HepG2 (cell line): ENCODE measurements around the gene PKP4. TPM values are rescaled to one million over a fixed set of nuclear protein-coding genes. Genes with fewer than 3 reads are reported as not detected.

ENCODE experiments used
- ATAC-seq: fragments of 200-7000 bp; cut with Tn5 transposase; 3 replicates; pipeline ENCODE4 v1.9.1; 2020; ENCODE audit warnings: mild to moderate bottlenecking, moderate library complexity
- BruUV-seq: library from RNA; stranded (reverse); fragments of 400-500 nt; replicated peaks from 2 replicates; lab custom pipeline; 2021; lab: Mats Ljungman, UMichigan
- CTCF ChIA-PET: fragments of 300-600 bp; formaldehyde crosslinking; extraction: SDS; loops from one replicate; lab custom pipeline; 2021; ENCODE audit warnings: low total read pairs, inconsistent platforms, low intra/inter-chr PET ratio; lab: Yijun Ruan, JAX
- POLR2A ChIA-PET: fragments of 350-600 bp; sonication (Branson Sonifier 250); formaldehyde crosslinking; loops from one replicate; lab custom pipeline; 2020; ENCODE audit warnings: antibody characterized with exemption, inconsistent platforms; lab: Yijun Ruan, JAX
- DNase-seq: peaks from one replicate; pipeline ENCODE4 v3.0.0-alpha.2; 2015; ENCODE audit warnings: low spot score
- FAIRE-seq: peaks from 3 replicates; lab custom pipeline; 2011; peaks lifted over from hg19 to GRCh38; lab: Jason Lieb, UNC
- H2AFZ ChIP-seq: one replicate; pipeline ENCODE4 v1.6.1; 2011; ENCODE audit warnings: low read length, inconsistent platforms
- H3K27ac ChIP-seq: fragments of 300-600 bp; 3 replicates; pipeline ENCODE4 v1.8.0; 2011; ENCODE audit warnings: mixed run types, mild to moderate bottlenecking, mixed read lengths, low read length, inconsistent platforms; ENCODE audit not compliant: insufficient read depth; ENCODE audit errors: extremely low read length
- H3K27me3 ChIP-seq, 2 experiments: fragments of 200-600 bp in 1 of 2; 2 replicates in 1 of 2; 3 replicates in 1 of 2; pipeline versions ENCODE4 v1.6.0 to v1.8.0; 2011; ENCODE audit warnings: low read length in 2 of 2, mild to moderate bottlenecking in 2 of 2, moderate library complexity in 2 of 2, inconsistent platforms in 1 of 2; ENCODE audit not compliant: insufficient read depth in 2 of 2, control insufficient read depth in 1 of 2
- H3K36me3 ChIP-seq, 2 experiments: fragments of 200-600 bp in 1 of 2; replicated peaks in 1 of 2; 2 replicates in 1 of 2; 3 replicates in 1 of 2; pipeline versions ENCODE4 v1.5.1 to v1.8.0; 2011; ENCODE audit warnings: low read length in 2 of 2, inconsistent platforms in 1 of 2; ENCODE audit not compliant: insufficient read depth in 2 of 2, control insufficient read depth in 1 of 2
- H3K4me1 ChIP-seq: 2 replicates; pipeline ENCODE4 v1.5.1; 2012; ENCODE audit warnings: low read length, inconsistent platforms; ENCODE audit not compliant: insufficient read depth
- H3K4me2 ChIP-seq: 2 replicates; pipeline ENCODE4 v1.6.0; 2011; ENCODE audit warnings: low read depth, low read length, inconsistent platforms
- H3K4me3 ChIP-seq, 3 experiments: fragments of 200-600 bp in 1 of 3; sonication (generic), shearing (Covaris generic) in 1 of 3; replicated peaks in 1 of 3; 2 replicates each; pipeline ENCODE4 v1.5.1; 2011 to 2016; ENCODE audit warnings: low read length in 3 of 3, inconsistent platforms in 2 of 3, low read depth in 2 of 3, mild to moderate bottlenecking in 2 of 3, control low read depth in 1 of 3, mixed read lengths in 1 of 3; ENCODE audit not compliant: insufficient read depth in 1 of 3
- H3K79me2 ChIP-seq: one replicate; pipeline ENCODE4 v1.6.1; 2011; ENCODE audit warnings: low read length, inconsistent platforms; ENCODE audit not compliant: insufficient read depth
- H3K9ac ChIP-seq: 2 replicates; pipeline ENCODE4 v1.6.0; 2011; ENCODE audit warnings: mild to moderate bottlenecking, low read depth, low read length, inconsistent platforms; ENCODE audit not compliant: insufficient read depth
- H3K9me3 ChIP-seq: 2 replicates; pipeline ENCODE4 v1.5.1; 2012; ENCODE audit warnings: mild to moderate bottlenecking, low read length
- H4K20me1 ChIP-seq: 2 replicates; pipeline ENCODE4 v1.6.0; 2011; ENCODE audit warnings: inconsistent platforms, mild to moderate bottlenecking, low read length, moderate library complexity; ENCODE audit not compliant: insufficient read depth
- AKAP8 ChIP-seq: sonication (generic); formaldehyde crosslinking; IDR thresholded peaks from 2 replicates; pipeline ENCODE4 v1.5.1; 2020; ENCODE audit warnings: mild to moderate bottlenecking, missing genetic modification reagents
- GATAD1 ChIP-seq: IDR thresholded peaks from 2 replicates; pipeline ENCODE4 v1.6.1; 2016; ENCODE audit warnings: missing genetic modification reagents, missing compliant biosample characterization
- KLF16 ChIP-seq, 2 experiments: sonication (generic) in 1 of 2; formaldehyde crosslinking in 1 of 2; IDR thresholded peaks; 2 replicates each; pipeline versions ENCODE4 v1.6.1 to v1.8.0; 2016 to 2023; ENCODE audit warnings: missing genetic modification reagents in 2 of 2, missing compliant biosample characterization in 1 of 2
- NR2F6 ChIP-seq, 2 experiments: IDR thresholded peaks; 2 replicates each; pipeline ENCODE4 v1.6.1; 2016; ENCODE audit warnings: antibody characterized with exemption in 1 of 2, mild to moderate bottlenecking in 1 of 2
- RARA ChIP-seq: IDR thresholded peaks from 2 replicates; pipeline ENCODE4 v1.6.1; 2016; ENCODE audit warnings: missing genetic modification reagents, missing compliant biosample characterization
- SCMH1 ChIP-seq: sonication (generic); formaldehyde crosslinking; IDR thresholded peaks from 2 replicates; pipeline ENCODE4 v1.9.0; 2021; ENCODE audit warnings: missing genetic modification reagents, mild to moderate bottlenecking, borderline replicate concordance
- SSRP1 ChIP-seq: IDR thresholded peaks from 2 replicates; pipeline ENCODE4 v1.6.1; 2016; ENCODE audit warnings: control low read depth
- STAG1 ChIP-seq: sonication (generic); formaldehyde crosslinking; IDR thresholded peaks from 2 replicates; pipeline ENCODE4 v1.4.0; 2020; ENCODE audit warnings: missing genetic modification reagents
- SYNCRIP ChIP-seq: fragments of 200-400 bp; formaldehyde crosslinking; IDR thresholded peaks from 2 replicates; pipeline ENCODE4 v1.6.1; 2018; ENCODE audit warnings: mild to moderate bottlenecking, low read depth, low read length; ENCODE audit not compliant: insufficient read depth
- ZFX ChIP-seq: sonication (generic); formaldehyde crosslinking; IDR thresholded peaks from 2 replicates; pipeline ENCODE4 v1.4.0; 2020; ENCODE audit warnings: mild to moderate bottlenecking, low read depth, missing genetic modification reagents, moderate library complexity
- ZNF557 ChIP-seq: sonication (generic); formaldehyde crosslinking; IDR thresholded peaks from 2 replicates; pipeline ENCODE4 v1.4.0; 2020; ENCODE audit warnings: missing genetic modification reagents
- ZNF563 ChIP-seq: sonication (generic); formaldehyde crosslinking; IDR thresholded peaks from 2 replicates; pipeline ENCODE4 v1.8.0; 2022; ENCODE audit warnings: mild to moderate bottlenecking, moderate library complexity, missing genetic modification reagents
- ZNF670 ChIP-seq: sonication (generic); formaldehyde crosslinking; IDR thresholded peaks from 2 replicates; pipeline ENCODE4 v1.8.0; 2022; ENCODE audit warnings: mild to moderate bottlenecking, missing genetic modification reagents, borderline replicate concordance
- ZNF674 ChIP-seq: sonication (generic); formaldehyde crosslinking; IDR thresholded peaks from 2 replicates; pipeline ENCODE4 v1.5.0; 2020; ENCODE audit warnings: low read depth, mild to moderate bottlenecking, missing genetic modification reagents
- ZNF7 ChIP-seq: IDR thresholded peaks from 2 replicates; pipeline ENCODE4 v1.6.1; 2016; ENCODE audit warnings: missing biosample characterization, missing genetic modification reagents
- ZNF839 ChIP-seq: sonication (generic); formaldehyde crosslinking; IDR thresholded peaks from 2 replicates; pipeline ENCODE4 v1.4.0; 2020; ENCODE audit warnings: missing genetic modification reagents, mild to moderate bottlenecking, borderline replicate concordance
- WGBS: methylation state at CpG from one replicate; pipeline ENCODE4 v1.1.6; 2017; ENCODE audit warnings: low lambda C conversion rate; 5-methylcytosine and 5-hydroxymethylcytosine counted together
- in situ Hi-C: cut with HindIII; loops from 2 replicates; pipeline ENCODE4 v1.10.0; 2017; ENCODE audit warnings: low pct_unique_long_range_greater_than_20kb; ENCODE audit not compliant: extremely low pct_ligation_motif_present
- intact Hi-C: fragments of 100-400 bp; cut with micrococcal nuclease; formaldehyde crosslinking; loops from one replicate; pipeline ENCODE4 v1.10.0; 2022; ENCODE audit not compliant: unreplicated experiment
- polyA plus RNA-seq, 8 experiments: library from polyadenylated mRNA; depleted of rRNA in 3 of 8; stranded (reverse) in 7 of 8; unstranded in 1 of 8; fragments of >200 nt; fragmentation: Illumina TruSeq in 4 of 8; extraction: Trizol in 4 of 8; gene quantifications; 2 replicates each; pipeline versions ENCODE4 v1.2.1 to v1.2.3, GENCODE V29; 2011 to 2016; ENCODE audit warnings: low read depth in 4 of 8, missing spikeins in 1 of 8, mixed read lengths in 1 of 8; ENCODE audit not compliant: insufficient read depth in 1 of 8
- total RNA-seq, 5 experiments: library from RNA; depleted of rRNA; stranded (reverse); fragments of >200 nt; fragmentation: Illumina TruSeq; extraction: Trizol; gene quantifications; 2 replicates each; pipeline ENCODE4 v1.2.3, GENCODE V29; 2016; ENCODE audit warnings: low read depth in 1 of 5
- TF ChIP-seq, protein P1 (sequence below): sonication (generic); formaldehyde crosslinking; IDR thresholded peaks from 2 replicates; pipeline ENCODE4 v1.8.1; 2023; ENCODE audit warnings: missing genetic modification reagents, mild to moderate bottlenecking, borderline replicate concordance
- TF ChIP-seq, protein P2 (sequence below): sonication (generic); formaldehyde crosslinking; IDR thresholded peaks from 2 replicates; pipeline ENCODE4 v1.4.0; 2020; ENCODE audit warnings: low read depth, mild to moderate bottlenecking, missing genetic modification reagents
- TF ChIP-seq, protein P3 (sequence below): sonication (generic); formaldehyde crosslinking; IDR thresholded peaks from 2 replicates; pipeline ENCODE4 v1.5.0; 2020; ENCODE audit warnings: missing genetic modification reagents, mild to moderate bottlenecking, borderline replicate concordance
- TF ChIP-seq, protein P4 (sequence below): IDR thresholded peaks from 2 replicates; pipeline ENCODE4 v1.6.1; 2016; ENCODE audit warnings: control low read depth

PKP4 gene
- total and polyA plus RNA-seq, 2 of the 13 experiments (the other 11 are each of a cell fraction or from before 2014, with no cell fraction given) = 80.9 to 90.5 TPM

DNA sequence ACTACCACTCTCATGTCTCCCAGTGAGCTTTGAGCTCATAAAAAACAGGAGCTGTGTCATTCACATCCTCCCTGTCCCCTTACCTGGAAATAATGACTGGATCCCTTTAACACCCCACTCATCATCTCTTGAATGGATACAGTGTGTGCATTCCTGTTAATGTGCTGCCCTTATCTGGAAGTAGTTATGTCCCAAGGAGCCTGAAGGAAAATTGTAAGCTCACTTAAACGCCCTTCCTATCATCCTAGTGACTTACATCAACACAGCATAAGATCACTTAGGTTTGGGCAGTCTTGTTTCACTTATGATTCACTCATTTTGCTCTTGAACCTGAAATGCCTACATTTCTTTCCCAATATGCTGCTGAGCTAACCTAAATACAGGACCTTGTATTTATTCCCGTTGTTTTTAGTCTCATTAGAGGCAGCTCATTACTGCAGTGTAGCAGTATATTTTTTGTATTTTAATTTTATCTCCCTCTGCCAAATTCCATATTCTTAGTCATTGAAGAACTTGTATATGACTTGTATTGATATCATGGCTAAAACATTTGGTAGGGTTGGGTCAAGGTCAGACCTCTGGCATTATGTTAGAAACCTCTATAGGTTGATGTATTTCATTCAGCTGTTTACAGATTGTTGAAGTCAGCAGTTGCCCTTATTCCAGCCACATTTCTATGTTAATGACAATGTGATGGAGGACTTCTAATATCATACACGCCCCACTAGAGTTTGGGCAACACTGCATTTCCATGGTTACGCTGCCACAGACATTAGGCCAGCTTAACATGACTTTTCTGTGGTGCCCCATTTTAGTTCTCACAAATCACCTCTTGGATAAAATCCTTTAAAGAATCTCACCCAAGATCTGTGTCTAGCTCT is 72.9 kb downstream of the PKP4 start:
- Histone ChIP-seq H3K9me3 (no peaks in the 10 kb centered on the region), H3K4me1 (peaks cover 7% of the 10 kb centered on the region; the same call in 1 of the 2 replicates), H3K4me3 (no peak overlapping the region), H2AFZ (no peak overlapping the region), H3K9ac (no peak overlapping the region), H3K27ac (no peak overlapping the region), H3K4me2 (no peak overlapping the region), H4K20me1 (no peaks in the 10 kb centered on the region), H3K27me3 (no peaks in the 10 kb centered on the region), H3K36me3 (peaks cover 3 to 18% of the 10 kb centered on the region in 2 experiments; a peak in 3 of 5 replicates), H3K79me2 (peaks cover 11% of the 10 kb centered on the region)
- CTCF ChIA-PET = no interaction called here
- FAIRE-seq (no peak), DNase-seq (no peak), ATAC-seq (peak; percentile 66; the same call in 2 of the 3 replicates)
- intact Hi-C loops = no loop called here
- 95% methylated on average over 4 of the region's 4 CpGs for WGBS
- in situ Hi-C loops = no loop called here
- POLR2A ChIA-PET = interaction anchor here (1.1 kb wide), 1 partner anchor 8 kb away, joined by 4 read pairs; no protein-coding TSS in a partner anchor
- TF ChIP-seq SYNCRIP (no peak), NR2F6 (IDR thresholded peaks at IDR 0.05) (no peak), NR2F6 (CRISPR knock-in tag; IDR thresholded peaks at IDR 0.05) (no peak), ZNF674 (CRISPR knock-in tag) (no peak), ZNF7 (CRISPR knock-in tag) (no peak), ZNF839 (CRISPR knock-in tag) (no peak), ZNF670 (CRISPR knock-in tag) (no peak), ZNF563 (CRISPR knock-in tag) (no peak), GATAD1 (CRISPR knock-in tag) (no peak), SSRP1 (CRISPR knock-in tag) (no peak), SCMH1 (CRISPR knock-in tag) (no peak), KLF16 (CRISPR knock-in tag; IDR thresholded peaks at IDR 0.05) (no peak), ZNF557 (CRISPR knock-in tag) (no peak), AKAP8 (CRISPR knock-in tag) (no peak), RARA (CRISPR knock-in tag) (no peak), STAG1 (CRISPR knock-in tag) (no peak), ZFX (no peak)
- TF ChIP-seq, protein P1, sequence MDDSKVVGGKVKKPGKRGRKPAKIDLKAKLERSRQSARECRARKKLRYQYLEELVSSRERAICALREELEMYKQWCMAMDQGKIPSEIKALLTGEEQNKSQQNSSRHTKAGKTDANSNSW (CRISPR knock-in tag) = no peak
- TF ChIP-seq, protein P2, sequence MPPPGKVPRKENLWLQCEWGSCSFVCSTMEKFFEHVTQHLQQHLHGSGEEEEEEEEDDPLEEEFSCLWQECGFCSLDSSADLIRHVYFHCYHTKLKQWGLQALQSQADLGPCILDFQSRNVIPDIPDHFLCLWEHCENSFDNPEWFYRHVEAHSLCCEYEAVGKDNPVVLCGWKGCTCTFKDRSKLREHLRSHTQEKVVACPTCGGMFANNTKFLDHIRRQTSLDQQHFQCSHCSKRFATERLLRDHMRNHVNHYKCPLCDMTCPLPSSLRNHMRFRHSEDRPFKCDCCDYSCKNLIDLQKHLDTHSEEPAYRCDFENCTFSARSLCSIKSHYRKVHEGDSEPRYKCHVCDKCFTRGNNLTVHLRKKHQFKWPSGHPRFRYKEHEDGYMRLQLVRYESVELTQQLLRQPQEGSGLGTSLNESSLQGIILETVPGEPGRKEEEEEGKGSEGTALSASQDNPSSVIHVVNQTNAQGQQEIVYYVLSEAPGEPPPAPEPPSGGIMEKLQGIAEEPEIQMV (CRISPR knock-in tag) = no peak
- TF ChIP-seq, protein P3, sequence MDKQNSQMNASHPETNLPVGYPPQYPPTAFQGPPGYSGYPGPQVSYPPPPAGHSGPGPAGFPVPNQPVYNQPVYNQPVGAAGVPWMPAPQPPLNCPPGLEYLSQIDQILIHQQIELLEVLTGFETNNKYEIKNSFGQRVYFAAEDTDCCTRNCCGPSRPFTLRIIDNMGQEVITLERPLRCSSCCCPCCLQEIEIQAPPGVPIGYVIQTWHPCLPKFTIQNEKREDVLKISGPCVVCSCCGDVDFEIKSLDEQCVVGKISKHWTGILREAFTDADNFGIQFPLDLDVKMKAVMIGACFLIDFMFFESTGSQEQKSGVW (CRISPR knock-in tag) = no peak
- TF ChIP-seq, protein P4, sequence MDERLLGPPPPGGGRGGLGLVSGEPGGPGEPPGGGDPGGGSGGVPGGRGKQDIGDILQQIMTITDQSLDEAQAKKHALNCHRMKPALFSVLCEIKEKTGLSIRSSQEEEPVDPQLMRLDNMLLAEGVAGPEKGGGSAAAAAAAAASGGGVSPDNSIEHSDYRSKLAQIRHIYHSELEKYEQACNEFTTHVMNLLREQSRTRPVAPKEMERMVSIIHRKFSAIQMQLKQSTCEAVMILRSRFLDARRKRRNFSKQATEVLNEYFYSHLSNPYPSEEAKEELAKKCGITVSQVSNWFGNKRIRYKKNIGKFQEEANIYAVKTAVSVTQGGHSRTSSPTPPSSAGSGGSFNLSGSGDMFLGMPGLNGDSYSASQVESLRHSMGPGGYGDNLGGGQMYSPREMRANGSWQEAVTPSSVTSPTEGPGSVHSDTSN (CRISPR knock-in tag) = no peak
- BruUV-seq = no TSS peak
